Panc1 (cell line): ENCODE data around the gene GRK6.

Source experiments
- POLR2AphosphoS5 ChIP-seq: IDR thresholded peaks from 2 replicates; pipeline ENCODE4 v1.6.1; 2012; ENCODE audit warnings: mild to moderate bottlenecking, low read depth, low read length, moderate library complexity
- SIN3A ChIP-seq: IDR thresholded peaks from 2 replicates; pipeline ENCODE4 v1.6.1; 2012; ENCODE audit warnings: low read depth, mild to moderate bottlenecking, low read length, moderate library complexity, borderline replicate concordance; ENCODE audit not compliant: insufficient read depth
- TCF7L2 ChIP-seq: IDR thresholded peaks from 2 replicates; pipeline ENCODE4 v1.6.1; 2011; ENCODE audit warnings: mild to moderate bottlenecking, low read depth, low read length, inconsistent platforms
- TF ChIP-seq, protein P1 (sequence below): fragments of 450-650 bp; IDR thresholded peaks from 2 replicates; pipeline ENCODE4 v1.5.1; 2017; ENCODE audit warnings: mild to moderate bottlenecking
- TF ChIP-seq, protein P2 (sequence below), 2 experiments: IDR thresholded peaks; 2 replicates each; pipeline ENCODE4 v1.6.1; 2011 to 2012; ENCODE audit warnings: low read depth in 2 of 2, control low read depth in 1 of 2, low read length in 1 of 2, mild to moderate bottlenecking in 1 of 2, moderate library complexity in 1 of 2; ENCODE audit not compliant: insufficient read depth in 1 of 2

DNA sequence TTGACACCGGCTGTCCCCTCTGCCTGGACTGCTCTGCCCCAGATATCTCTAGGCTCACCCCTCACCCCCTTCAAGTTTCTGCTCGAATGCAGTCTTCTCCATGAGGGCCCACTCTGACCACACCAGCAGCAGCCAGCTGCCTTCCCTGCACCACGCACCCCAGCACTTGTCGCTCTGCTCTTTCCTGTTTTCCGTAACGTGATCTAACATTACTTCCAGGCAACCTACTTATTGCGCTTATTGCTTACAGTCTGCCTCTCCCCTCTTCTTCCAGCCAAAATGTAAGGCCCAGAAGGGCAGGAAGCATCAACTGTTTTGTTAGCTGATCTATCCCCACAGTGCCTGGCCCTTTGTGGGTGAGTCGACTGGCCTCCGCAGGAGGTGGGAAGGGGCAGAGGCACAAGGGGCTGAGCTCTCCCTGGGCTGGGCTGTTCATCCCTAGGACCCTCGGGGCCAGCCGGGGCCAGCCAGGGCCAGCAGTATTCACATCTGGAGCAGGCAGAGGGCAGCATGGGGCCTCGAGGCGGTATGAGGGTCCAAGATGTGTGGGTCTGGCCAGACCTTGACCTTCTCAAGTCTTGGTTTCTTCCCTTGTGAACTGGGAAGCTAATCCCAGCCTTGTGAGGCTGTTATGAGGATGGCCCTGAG lies 58.5 kb downstream of the GRK6 start:
- TF ChIP-seq, protein P1, sequence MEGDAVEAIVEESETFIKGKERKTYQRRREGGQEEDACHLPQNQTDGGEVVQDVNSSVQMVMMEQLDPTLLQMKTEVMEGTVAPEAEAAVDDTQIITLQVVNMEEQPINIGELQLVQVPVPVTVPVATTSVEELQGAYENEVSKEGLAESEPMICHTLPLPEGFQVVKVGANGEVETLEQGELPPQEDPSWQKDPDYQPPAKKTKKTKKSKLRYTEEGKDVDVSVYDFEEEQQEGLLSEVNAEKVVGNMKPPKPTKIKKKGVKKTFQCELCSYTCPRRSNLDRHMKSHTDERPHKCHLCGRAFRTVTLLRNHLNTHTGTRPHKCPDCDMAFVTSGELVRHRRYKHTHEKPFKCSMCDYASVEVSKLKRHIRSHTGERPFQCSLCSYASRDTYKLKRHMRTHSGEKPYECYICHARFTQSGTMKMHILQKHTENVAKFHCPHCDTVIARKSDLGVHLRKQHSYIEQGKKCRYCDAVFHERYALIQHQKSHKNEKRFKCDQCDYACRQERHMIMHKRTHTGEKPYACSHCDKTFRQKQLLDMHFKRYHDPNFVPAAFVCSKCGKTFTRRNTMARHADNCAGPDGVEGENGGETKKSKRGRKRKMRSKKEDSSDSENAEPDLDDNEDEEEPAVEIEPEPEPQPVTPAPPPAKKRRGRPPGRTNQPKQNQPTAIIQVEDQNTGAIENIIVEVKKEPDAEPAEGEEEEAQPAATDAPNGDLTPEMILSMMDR: no peak
- TF ChIP-seq POLR2AphosphoS5 (no peak), SIN3A (no peak), TCF7L2 (no peak)
- TF ChIP-seq, protein P2, sequence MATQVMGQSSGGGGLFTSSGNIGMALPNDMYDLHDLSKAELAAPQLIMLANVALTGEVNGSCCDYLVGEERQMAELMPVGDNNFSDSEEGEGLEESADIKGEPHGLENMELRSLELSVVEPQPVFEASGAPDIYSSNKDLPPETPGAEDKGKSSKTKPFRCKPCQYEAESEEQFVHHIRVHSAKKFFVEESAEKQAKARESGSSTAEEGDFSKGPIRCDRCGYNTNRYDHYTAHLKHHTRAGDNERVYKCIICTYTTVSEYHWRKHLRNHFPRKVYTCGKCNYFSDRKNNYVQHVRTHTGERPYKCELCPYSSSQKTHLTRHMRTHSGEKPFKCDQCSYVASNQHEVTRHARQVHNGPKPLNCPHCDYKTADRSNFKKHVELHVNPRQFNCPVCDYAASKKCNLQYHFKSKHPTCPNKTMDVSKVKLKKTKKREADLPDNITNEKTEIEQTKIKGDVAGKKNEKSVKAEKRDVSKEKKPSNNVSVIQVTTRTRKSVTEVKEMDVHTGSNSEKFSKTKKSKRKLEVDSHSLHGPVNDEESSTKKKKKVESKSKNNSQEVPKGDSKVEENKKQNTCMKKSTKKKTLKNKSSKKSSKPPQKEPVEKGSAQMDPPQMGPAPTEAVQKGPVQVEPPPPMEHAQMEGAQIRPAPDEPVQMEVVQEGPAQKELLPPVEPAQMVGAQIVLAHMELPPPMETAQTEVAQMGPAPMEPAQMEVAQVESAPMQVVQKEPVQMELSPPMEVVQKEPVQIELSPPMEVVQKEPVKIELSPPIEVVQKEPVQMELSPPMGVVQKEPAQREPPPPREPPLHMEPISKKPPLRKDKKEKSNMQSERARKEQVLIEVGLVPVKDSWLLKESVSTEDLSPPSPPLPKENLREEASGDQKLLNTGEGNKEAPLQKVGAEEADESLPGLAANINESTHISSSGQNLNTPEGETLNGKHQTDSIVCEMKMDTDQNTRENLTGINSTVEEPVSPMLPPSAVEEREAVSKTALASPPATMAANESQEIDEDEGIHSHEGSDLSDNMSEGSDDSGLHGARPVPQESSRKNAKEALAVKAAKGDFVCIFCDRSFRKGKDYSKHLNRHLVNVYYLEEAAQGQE (IDR thresholded peaks at IDR 0.05; ENCODE audit: insufficient read depth in 1 of 2, low read depth in 2 of 2, low read length in 1 of 2): no peak
